K562 (cell line): Measurements from ENCODE around the gene SHC1. TPM values are rescaled to one million over a fixed set of nuclear protein-coding genes. Genes with fewer than 3 reads are reported as not detected.

ENCODE experiments used
- ARNT ChIP-seq, 2 experiments: fragments of 450-650 bp; IDR thresholded peaks; 2 replicates each; pipeline ENCODE4 v1.6.1; 2016; ENCODE audit warnings: mild to moderate bottlenecking in 1 of 2
- ATF7 ChIP-seq: fragments of 450-650 bp; IDR thresholded peaks from 2 replicates; pipeline ENCODE4 v1.7.1; 2014; ENCODE audit warnings: mild to moderate bottlenecking, moderate library complexity
- BHLHE40 ChIP-seq: IDR thresholded peaks from 2 replicates; pipeline ENCODE4 v1.6.1; 2011; ENCODE audit warnings: low read length, improper control_type of control experiment
- BMI1 ChIP-seq: fragments of 150-350 bp; IDR thresholded peaks from 2 replicates; pipeline ENCODE4 v1.6.1; 2014; ENCODE audit warnings: low read length
- DIDO1 ChIP-seq: fragments of 450-650 bp; IDR thresholded peaks from 2 replicates; pipeline ENCODE4 v1.6.1; 2016; ENCODE audit warnings: low read depth, missing biosample characterization, missing genetic modification characterization
- DNMT1 ChIP-seq: fragments of 450-650 bp; IDR thresholded peaks from 2 replicates; pipeline ENCODE4 v1.6.1; 2016; ENCODE audit warnings: antibody characterized with exemption, mild to moderate bottlenecking
- ELF1 ChIP-seq: fragments of 200-800 bp; sonication (Bioruptor generic); IDR thresholded peaks from 2 replicates; pipeline ENCODE4 v1.6.1; 2016; ENCODE audit warnings: missing genetic modification characterization, missing compliant biosample characterization
- ESRRB ChIP-seq: fragments of 250-450 bp; sonication (Bioruptor Pico); IDR thresholded peaks from 2 replicates; pipeline ENCODE4 v1.5.0; 2020; ENCODE audit warnings: mild to moderate bottlenecking, moderate library complexity, borderline replicate concordance
- GATAD2A ChIP-seq: fragments of 450-650 bp; IDR thresholded peaks from 2 replicates; pipeline ENCODE4 v1.6.1; 2017
- MEF2D ChIP-seq: conservative IDR thresholded peaks from 2 replicates; pipeline ENCODE4 v1.6.1; 2016; ENCODE audit warnings: low read depth, missing genetic modification characterization, missing compliant biosample characterization
- NFATC3 ChIP-seq: fragments of 450-650 bp; IDR thresholded peaks from 2 replicates; pipeline ENCODE4 v1.6.1; 2017; ENCODE audit warnings: mild to moderate bottlenecking
- NUFIP1 ChIP-seq: fragments of 450-650 bp; IDR thresholded peaks from 2 replicates; pipeline ENCODE4 v1.6.1; 2018; ENCODE audit not compliant: partially characterized antibody
- RCOR1 ChIP-seq, 2 experiments: IDR thresholded peaks; 2 replicates each; pipeline ENCODE4 v1.6.1; 2012; ENCODE audit warnings: low read depth in 2 of 2, low read length in 2 of 2, borderline replicate concordance in 1 of 2, improper control_type of control experiment in 1 of 2
- SREBF2 ChIP-seq: sonication (generic); formaldehyde crosslinking; IDR thresholded peaks from 2 replicates; pipeline ENCODE4 v1.4.0; 2020; ENCODE audit warnings: mild to moderate bottlenecking, missing genetic modification reagents
- ZNF12 ChIP-seq: sonication (generic); formaldehyde crosslinking; IDR thresholded peaks from 2 replicates; pipeline ENCODE4 v1.4.0; 2020; ENCODE audit warnings: mild to moderate bottlenecking, missing genetic modification reagents
- ZNF316 ChIP-seq: fragments of 450-650 bp; IDR thresholded peaks from 2 replicates; pipeline ENCODE4 v1.6.1; 2016
- ZNF445 ChIP-seq: fragments of 250-450 bp; sonication (Bioruptor Pico); IDR thresholded peaks from 2 replicates; pipeline ENCODE4 v1.4.0; 2020; ENCODE audit warnings: low read depth, mild to moderate bottlenecking, moderate library complexity
- polyA plus RNA-seq, 8 experiments: library from polyadenylated mRNA; depleted of rRNA in 4 of 8; stranded (reverse) in 5 of 8; unstranded in 3 of 8; fragments of >200 nt; fragmentation: Nextera tagmentation in 2 of 8; fragmentation: Illumina TruSeq in 1 of 8; extraction: Ambion mirVana in 2 of 8; extraction: Trizol in 1 of 8; gene quantifications; 2 replicates each; pipeline versions ENCODE4 v1.2.1 to v1.2.3, GENCODE V29; 2011 to 2014; ENCODE audit warnings: inconsistent platforms in 1 of 8, missing spikeins in 1 of 8
- total RNA-seq, 7 experiments: library from RNA; depleted of rRNA in 6 of 7; stranded (reverse); fragments of >200 nt in 6 of 7; fragmentation: Illumina TruSeq in 2 of 7; extraction: Trizol in 2 of 7; gene quantifications; 2 replicates each; pipeline versions ENCODE4 v1.2.1 to v1.2.3, GENCODE V29; 2011 to 2021; ENCODE audit warnings: low replicate concordance in 1 of 7
- TF ChIP-seq, protein P1 (sequence below): fragments of 450-650 bp; formaldehyde crosslinking; IDR thresholded peaks from 2 replicates; pipeline ENCODE4 v1.4.0; 2020; ENCODE audit warnings: mild to moderate bottlenecking
- TF ChIP-seq, protein P2 (sequence below): fragments of 250-450 bp; sonication (Bioruptor Pico); IDR thresholded peaks from 2 replicates; pipeline ENCODE4 v1.5.0; 2022; ENCODE audit warnings: mild to moderate bottlenecking
- TF ChIP-seq, protein P3 (sequence below): fragments of 450-650 bp; conservative IDR thresholded peaks from 2 replicates; pipeline ENCODE4 v1.6.1; 2016; ENCODE audit warnings: missing genetic modification characterization, low read depth, mild to moderate bottlenecking, control low read depth, missing compliant biosample characterization
- TF ChIP-seq, protein P4 (sequence below): fragments of 250-450 bp; sonication (Bioruptor Pico); IDR thresholded peaks from 2 replicates; pipeline ENCODE4 v1.5.0; 2021; ENCODE audit warnings: mild to moderate bottlenecking, borderline replicate concordance
- TF ChIP-seq, protein P5 (sequence below): fragments of 450-650 bp; IDR thresholded peaks from 2 replicates; pipeline ENCODE4 v1.6.1; 2018; ENCODE audit warnings: mild to moderate bottlenecking, low read depth; ENCODE audit not compliant: partially characterized antibody

The SHC1 gene
- total and polyA plus RNA-seq, 9 of the 15 experiments (the other 6 are each of a cell fraction or from before 2014, with no cell fraction given), result 4.1 to 113 (median 51.9) TPM

DNA sequence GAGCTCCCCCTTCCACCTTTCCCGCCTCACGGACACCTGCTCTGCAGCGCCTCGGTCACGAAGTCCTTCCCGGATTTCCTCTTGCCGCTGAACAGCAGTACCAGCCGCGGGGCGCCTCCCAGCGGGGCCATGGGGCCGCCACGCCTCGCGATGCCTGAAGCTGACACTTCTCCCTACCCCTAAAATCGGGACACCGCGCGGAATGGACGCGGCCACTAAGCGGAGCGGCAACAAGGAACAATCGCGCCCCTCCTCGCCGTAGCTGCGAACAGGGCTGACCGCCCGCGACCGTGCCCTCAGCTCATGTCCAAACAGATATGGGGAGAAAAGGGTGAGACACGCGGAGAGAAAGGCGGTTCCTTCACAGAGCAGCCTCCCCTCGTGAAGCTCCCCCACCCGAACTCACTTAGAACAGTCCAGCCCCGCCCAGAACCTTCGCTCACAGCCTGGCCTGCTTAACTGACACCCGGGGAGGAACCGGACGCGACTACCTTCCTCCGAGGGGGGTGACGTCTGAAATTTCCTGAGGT, 33.9 kb downstream of the SHC1 start, which contains the start of gene PMVK (continued):
- TF ChIP-seq ATF7, result no peak
- no peak for TF ChIP-seq DNMT1
- TF ChIP-seq ZNF445 (CRISPR knock-in tag), result no peak
- TF ChIP-seq RCOR1 (IDR thresholded peaks at IDR 0.05; ENCODE audit: borderline replicate concordance in 1 of 2, low read depth in 2 of 2, low read length in 2 of 2), result peak; percentile 83 to 98
- TF ChIP-seq, protein P1, sequence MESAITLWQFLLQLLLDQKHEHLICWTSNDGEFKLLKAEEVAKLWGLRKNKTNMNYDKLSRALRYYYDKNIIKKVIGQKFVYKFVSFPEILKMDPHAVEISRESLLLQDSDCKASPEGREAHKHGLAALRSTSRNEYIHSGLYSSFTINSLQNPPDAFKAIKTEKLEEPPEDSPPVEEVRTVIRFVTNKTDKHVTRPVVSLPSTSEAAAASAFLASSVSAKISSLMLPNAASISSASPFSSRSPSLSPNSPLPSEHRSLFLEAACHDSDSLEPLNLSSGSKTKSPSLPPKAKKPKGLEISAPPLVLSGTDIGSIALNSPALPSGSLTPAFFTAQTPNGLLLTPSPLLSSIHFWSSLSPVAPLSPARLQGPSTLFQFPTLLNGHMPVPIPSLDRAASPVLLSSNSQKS (CRISPR knock-in tag), result no peak
- peak; percentile 68 for TF ChIP-seq ELF1 (tag)
- TF ChIP-seq BMI1, result peak; percentile 29; the same call in 1 of the 2 replicates
- 0 out of 2 replicates have a peak, but pooled peaks have one; percentile 39 for TF ChIP-seq DIDO1
- peak; percentile 50 for TF ChIP-seq NUFIP1
- TF ChIP-seq, protein P2, sequence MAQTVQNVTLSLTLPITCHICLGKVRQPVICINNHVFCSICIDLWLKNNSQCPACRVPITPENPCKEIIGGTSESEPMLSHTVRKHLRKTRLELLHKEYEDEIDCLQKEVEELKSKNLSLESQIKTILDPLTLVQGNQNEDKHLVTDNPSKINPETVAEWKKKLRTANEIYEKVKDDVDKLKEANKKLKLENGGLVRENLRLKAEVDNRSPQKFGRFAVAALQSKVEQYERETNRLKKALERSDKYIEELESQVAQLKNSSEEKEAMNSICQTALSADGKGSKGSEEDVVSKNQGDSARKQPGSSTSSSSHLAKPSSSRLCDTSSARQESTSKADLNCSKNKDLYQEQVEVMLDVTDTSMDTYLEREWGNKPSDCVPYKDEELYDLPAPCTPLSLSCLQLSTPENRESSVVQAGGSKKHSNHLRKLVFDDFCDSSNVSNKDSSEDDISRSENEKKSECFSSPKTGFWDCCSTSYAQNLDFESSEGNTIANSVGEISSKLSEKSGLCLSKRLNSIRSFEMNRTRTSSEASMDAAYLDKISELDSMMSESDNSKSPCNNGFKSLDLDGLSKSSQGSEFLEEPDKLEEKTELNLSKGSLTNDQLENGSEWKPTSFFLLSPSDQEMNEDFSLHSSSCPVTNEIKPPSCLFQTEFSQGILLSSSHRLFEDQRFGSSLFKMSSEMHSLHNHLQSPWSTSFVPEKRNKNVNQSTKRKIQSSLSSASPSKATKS, result no peak
- no peak for TF ChIP-seq ESRRB
- peak; percentile 89 for TF ChIP-seq ZNF12
- no peak for TF ChIP-seq NFATC3
- TF ChIP-seq, protein P3, sequence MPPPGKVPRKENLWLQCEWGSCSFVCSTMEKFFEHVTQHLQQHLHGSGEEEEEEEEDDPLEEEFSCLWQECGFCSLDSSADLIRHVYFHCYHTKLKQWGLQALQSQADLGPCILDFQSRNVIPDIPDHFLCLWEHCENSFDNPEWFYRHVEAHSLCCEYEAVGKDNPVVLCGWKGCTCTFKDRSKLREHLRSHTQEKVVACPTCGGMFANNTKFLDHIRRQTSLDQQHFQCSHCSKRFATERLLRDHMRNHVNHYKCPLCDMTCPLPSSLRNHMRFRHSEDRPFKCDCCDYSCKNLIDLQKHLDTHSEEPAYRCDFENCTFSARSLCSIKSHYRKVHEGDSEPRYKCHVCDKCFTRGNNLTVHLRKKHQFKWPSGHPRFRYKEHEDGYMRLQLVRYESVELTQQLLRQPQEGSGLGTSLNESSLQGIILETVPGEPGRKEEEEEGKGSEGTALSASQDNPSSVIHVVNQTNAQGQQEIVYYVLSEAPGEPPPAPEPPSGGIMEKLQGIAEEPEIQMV, result no peak
- peak; percentile 64; the same call in 1 of the 2 replicates for TF ChIP-seq BHLHE40
- no peak; the same call in 1 of the 2 replicates for TF ChIP-seq MEF2D (tag)
- TF ChIP-seq ZNF316, result no peak
- TF ChIP-seq GATAD2A, result peak; percentile 77; the same call in 1 of the 2 replicates
- TF ChIP-seq, protein P4, sequence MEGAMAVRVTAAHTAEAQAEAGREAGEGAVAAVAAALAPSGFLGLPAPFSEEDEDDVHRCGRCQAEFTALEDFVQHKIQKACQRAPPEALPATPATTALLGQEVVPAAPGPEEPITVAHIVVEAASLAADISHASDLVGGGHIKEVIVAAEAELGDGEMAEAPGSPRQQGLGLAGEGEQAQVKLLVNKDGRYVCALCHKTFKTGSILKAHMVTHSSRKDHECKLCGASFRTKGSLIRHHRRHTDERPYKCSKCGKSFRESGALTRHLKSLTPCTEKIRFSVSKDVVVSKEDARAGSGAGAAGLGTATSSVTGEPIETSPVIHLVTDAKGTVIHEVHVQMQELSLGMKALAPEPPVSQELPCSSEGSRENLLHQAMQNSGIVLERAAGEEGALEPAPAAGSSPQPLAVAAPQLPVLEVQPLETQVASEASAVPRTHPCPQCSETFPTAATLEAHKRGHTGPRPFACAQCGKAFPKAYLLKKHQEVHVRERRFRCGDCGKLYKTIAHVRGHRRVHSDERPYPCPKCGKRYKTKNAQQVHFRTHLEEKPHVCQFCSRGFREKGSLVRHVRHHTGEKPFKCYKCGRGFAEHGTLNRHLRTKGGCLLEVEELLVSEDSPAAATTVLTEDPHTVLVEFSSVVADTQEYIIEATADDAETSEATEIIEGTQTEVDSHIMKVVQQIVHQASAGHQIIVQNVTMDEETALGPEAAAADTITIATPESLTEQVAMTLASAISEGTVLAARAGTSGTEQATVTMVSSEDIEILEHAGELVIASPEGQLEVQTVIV (CRISPR knock-in tag), result no peak
- TF ChIP-seq ARNT (IDR thresholded peaks at IDR 0.05), result no peak
- TF ChIP-seq, protein P5, sequence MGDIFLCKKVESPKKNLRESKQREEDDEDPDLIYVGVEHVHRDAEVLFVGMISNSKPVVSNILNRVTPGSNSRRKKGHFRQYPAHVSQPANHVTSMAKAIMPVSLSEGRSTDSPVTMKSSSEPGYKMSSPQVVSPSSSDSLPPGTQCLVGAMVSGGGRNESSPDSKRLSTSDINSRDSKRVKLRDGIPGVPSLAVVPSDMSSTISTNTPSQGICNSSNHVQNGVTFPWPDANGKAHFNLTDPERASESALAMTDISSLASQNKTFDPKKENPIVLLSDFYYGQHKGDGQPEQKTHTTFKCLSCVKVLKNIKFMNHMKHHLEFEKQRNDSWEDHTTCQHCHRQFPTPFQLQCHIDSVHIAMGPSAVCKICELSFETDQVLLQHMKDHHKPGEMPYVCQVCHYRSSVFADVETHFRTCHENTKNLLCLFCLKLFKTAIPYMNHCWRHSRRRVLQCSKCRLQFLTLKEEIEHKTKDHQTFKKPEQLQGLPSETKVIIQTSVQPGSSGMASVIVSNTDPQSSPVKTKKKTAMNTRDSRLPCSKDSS, result no peak
- TF ChIP-seq SREBF2 (CRISPR knock-in tag), result peak; percentile 90; the same call in 1 of the 2 replicates
